Osteocyte (in vitro differentiated cells): ENCODE results near the gene TXNDC9. TPM values are rescaled to one million over a fixed set of nuclear protein-coding genes. Genes with fewer than 3 reads are reported as not detected.

ENCODE experiments used
- DNase-seq: peaks from one replicate; pipeline ENCODE4 v3.0.0; 2021; ENCODE audit warnings: mixed read lengths; ENCODE audit not compliant: unreplicated experiment; ENCODE audit errors: extremely low spot score
- H3K27ac Mint-ChIP-seq: one replicate; pipeline ENCODE4 v1.8.0; 2021; ENCODE audit warnings: mild to moderate bottlenecking, mixed read lengths; ENCODE audit not compliant: unreplicated experiment
- H3K27me3 Mint-ChIP-seq: one replicate; pipeline ENCODE4 v1.8.0; 2021; ENCODE audit warnings: mixed read lengths; ENCODE audit not compliant: unreplicated experiment
- H3K36me3 Mint-ChIP-seq: one replicate; pipeline ENCODE4 v1.8.0; 2021; ENCODE audit warnings: mixed read lengths; ENCODE audit not compliant: unreplicated experiment
- H3K4me1 Mint-ChIP-seq: one replicate; pipeline ENCODE4 v1.8.0; 2021; ENCODE audit warnings: mixed read lengths; ENCODE audit not compliant: unreplicated experiment
- H3K4me3 Mint-ChIP-seq: one replicate; pipeline ENCODE4 v1.8.0; 2021; ENCODE audit warnings: mild to moderate bottlenecking, moderate library complexity, mixed read lengths; ENCODE audit not compliant: unreplicated experiment
- H3K9me3 Mint-ChIP-seq: one replicate; pipeline ENCODE4 v1.8.0; 2021; ENCODE audit warnings: mixed read lengths; ENCODE audit not compliant: unreplicated experiment
- long read RNA-seq: library from polyadenylated mRNA; unstranded; transcript quantifications from one replicate; pipeline ENCODE4 v2.0.0, GENCODE V29; 2021
- total RNA-seq: library from RNA; stranded (reverse); gene quantifications from 2 replicates; pipeline ENCODE4 v1.2.1, GENCODE V29; 2021
- TF ChIP-seq, protein P1 (sequence below): fragments of 200-600 bp; sonication (generic); IDR thresholded peaks from 2 replicates; pipeline ENCODE4 v1.5.0; 2021; ENCODE audit warnings: antibody characterized with exemption, mild to moderate bottlenecking, moderate library complexity

The TXNDC9 gene, protein sequence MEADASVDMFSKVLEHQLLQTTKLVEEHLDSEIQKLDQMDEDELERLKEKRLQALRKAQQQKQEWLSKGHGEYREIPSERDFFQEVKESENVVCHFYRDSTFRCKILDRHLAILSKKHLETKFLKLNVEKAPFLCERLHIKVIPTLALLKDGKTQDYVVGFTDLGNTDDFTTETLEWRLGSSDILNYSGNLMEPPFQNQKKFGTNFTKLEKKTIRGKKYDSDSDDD
- 27.5 and 29.3 TPM in 2 replicates for total RNA-seq
- long read RNA-seq, transcript TXNDC9-202 (4 exons, 1,111 nt): minor isoform, 13 of 396 reads
- long read RNA-seq, transcript TXNDC9-201 (5 exons, 1,637 nt): major isoform, 368 of 396 reads
- long read RNA-seq, partial matches to known transcripts: 2 of 396 reads
- long read RNA-seq, other reads (novel, unspliced or antisense): 12 of 396 reads

DNA sequence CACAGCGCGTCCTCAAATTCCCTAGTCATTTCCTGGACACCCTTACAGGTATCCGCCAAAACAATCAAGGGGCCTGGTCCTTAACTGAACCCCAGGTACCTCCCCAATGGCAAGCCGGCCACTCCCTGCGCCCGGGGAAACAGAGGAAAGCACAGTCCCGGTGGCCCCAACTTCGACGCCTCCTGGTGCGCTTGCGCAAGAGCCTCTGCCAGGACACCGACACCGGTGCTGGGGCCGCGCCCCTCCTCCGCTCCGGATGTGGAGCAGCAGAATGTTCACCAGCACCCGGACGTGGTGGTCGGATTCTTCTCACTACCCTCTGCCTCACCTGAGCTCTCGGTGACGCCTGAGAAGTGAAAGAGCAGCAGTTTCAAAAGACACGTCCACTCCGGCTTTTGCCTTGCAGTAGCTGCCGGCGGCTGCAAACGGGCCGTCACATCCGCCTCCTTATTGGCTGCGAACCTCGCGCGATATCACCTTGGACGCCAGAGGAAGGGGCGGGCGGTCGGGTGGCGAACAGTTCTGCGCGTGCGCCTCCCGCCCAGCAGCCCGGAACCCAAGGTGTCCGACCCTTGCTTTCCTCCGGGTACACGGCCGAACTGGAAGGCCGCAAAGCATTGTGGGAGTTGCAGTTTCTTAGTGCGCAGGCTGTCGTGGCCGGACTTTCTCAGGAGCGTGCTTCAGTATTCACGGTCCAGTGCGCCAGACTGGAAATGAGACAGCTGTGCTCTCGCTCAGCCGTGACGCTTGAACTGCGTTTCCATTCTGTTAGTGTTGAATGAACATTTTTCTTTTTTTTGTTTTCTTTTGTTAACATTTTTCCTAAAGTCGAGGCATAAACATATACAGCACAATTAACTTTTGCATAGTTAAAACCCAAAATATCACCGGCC lies at the start of gene TXNDC9:
TXNDC9 (minus strand) TSS at position 423 of the 893 bp plus-strand sequence. CDS start 3,123 bp downstream, outside the sequence.
- no peak within 1 kb of the TSS for H3K4me3 Mint-ChIP-seq
- peaks cover 14% of the 10 kb centered on the region for H3K36me3 Mint-ChIP-seq
- no peak within 1 kb of the TSS for H3K27ac Mint-ChIP-seq
- TF ChIP-seq, protein P1, sequence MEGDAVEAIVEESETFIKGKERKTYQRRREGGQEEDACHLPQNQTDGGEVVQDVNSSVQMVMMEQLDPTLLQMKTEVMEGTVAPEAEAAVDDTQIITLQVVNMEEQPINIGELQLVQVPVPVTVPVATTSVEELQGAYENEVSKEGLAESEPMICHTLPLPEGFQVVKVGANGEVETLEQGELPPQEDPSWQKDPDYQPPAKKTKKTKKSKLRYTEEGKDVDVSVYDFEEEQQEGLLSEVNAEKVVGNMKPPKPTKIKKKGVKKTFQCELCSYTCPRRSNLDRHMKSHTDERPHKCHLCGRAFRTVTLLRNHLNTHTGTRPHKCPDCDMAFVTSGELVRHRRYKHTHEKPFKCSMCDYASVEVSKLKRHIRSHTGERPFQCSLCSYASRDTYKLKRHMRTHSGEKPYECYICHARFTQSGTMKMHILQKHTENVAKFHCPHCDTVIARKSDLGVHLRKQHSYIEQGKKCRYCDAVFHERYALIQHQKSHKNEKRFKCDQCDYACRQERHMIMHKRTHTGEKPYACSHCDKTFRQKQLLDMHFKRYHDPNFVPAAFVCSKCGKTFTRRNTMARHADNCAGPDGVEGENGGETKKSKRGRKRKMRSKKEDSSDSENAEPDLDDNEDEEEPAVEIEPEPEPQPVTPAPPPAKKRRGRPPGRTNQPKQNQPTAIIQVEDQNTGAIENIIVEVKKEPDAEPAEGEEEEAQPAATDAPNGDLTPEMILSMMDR: no peak
- no peaks in the 10 kb centered on the region for H3K9me3 Mint-ChIP-seq
- DNase-seq: peak; percentile 100
- H3K4me1 Mint-ChIP-seq: peaks cover 27% of the 10 kb centered on the region
- H3K27me3 Mint-ChIP-seq: no peaks in the 10 kb centered on the region

DNA sequence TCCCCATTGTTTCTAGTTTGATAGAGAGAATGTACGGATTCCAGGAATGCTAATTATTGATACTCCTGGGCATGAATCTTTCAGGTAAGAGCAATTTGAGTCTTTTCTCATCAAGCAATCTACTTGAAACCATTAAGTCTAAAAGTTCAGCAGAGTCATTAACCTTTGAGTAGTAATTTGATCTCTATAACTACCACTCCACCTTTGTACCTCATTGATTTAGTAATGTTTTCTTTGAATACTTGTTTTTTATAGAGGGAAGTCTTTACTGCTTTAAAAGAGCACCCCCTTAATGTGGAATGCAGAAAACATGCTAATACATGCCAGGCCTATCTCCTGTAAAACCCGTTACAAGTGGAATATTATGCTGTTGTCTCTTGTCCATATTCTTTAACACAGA lies 46.0 kb upstream of the TXNDC9 start:
- no peak overlapping the region for H3K27ac Mint-ChIP-seq
- DNase-seq: no peak
- TF ChIP-seq, protein P1: no peak
- H3K9me3 Mint-ChIP-seq: no peaks in the 10 kb centered on the region
- peaks cover 1% of the 10 kb centered on the region for H3K4me1 Mint-ChIP-seq
- H3K27me3 Mint-ChIP-seq: no peaks in the 10 kb centered on the region
- H3K36me3 Mint-ChIP-seq: peaks cover 57% of the 10 kb centered on the region
- H3K4me3 Mint-ChIP-seq: no peak overlapping the region

DNA sequence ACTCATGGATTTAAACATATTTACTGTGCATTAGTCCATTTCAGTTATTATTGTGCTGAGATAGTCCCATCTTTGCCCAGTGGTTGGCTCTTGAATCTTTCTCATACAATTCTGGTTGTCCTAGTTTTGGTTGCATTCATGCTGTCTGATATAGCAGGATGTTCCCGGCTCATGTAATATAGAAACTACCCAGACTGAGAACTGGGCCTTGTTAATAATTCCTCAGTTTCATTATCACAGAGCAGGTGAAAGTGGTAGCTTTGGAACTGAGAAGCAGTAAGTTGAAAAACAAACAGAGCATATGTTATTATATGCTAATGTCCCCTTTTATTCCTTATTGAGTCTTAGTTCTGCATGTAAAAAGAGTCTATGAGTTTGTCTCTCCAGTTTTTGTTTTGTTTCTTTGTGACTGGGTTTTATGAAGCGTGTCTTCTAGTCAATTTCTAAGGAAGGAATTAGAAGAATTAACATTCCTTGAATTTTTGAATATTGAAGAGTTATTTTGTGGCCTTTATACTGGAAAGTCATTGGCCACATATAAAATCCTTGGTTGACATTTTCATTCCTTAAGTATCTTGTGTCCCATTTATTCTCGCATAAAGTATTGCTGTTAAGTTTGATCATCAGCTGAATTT lies 44.4 kb upstream of the TXNDC9 start:
- no peak for DNase-seq

DNA sequence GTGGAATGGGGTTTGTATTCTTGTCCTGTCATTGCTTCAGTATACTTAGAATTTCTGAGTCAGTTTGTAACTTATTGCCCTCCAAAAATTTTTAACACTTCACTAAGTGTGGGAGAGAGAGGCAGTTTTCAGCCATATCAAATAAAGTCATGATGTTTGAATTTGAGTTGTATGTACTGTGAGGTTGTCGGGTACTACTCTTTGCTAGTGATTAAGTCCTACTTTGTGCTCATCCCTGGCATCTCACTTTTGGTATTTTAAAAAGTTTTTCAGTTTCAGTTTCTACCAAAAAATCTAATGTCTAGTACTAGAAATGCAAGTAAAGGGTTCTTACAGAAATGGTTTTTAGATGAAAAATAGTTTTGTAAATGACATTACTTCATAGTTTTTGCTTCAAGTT lies 41.7 kb upstream of the TXNDC9 start:
- Mint-ChIP-seq H3K27me3 (no peaks in the 10 kb centered on the region), H3K4me3 (no peak overlapping the region), H3K36me3 (peaks cover 72% of the 10 kb centered on the region), H3K27ac (no peak overlapping the region), H3K4me1 (peaks cover 1% of the 10 kb centered on the region), H3K9me3 (peaks cover 12% of the 10 kb centered on the region)
- TF ChIP-seq, protein P1: no peak
- no peak for DNase-seq

More for the DNA sequence above, 44.4 kb upstream of the TXNDC9 start:
- TF ChIP-seq, protein P1: no peak
- peaks cover 62% of the 10 kb centered on the region for H3K36me3 Mint-ChIP-seq
- H3K4me1 Mint-ChIP-seq: peaks cover 1% of the 10 kb centered on the region
- no peaks in the 10 kb centered on the region for H3K27me3 Mint-ChIP-seq
- H3K4me3 Mint-ChIP-seq: no peak overlapping the region
- H3K9me3 Mint-ChIP-seq: no peaks in the 10 kb centered on the region
- no peak overlapping the region for H3K27ac Mint-ChIP-seq
